ENCODE data around the gene PCDHGB1.
"Not testable (repeated sequence)": the region's sequence is repeated elsewhere in the genome, so short reads cannot be mapped to it uniquely, and the experiment has no call there.

The PCDHGB1 gene

DNA sequence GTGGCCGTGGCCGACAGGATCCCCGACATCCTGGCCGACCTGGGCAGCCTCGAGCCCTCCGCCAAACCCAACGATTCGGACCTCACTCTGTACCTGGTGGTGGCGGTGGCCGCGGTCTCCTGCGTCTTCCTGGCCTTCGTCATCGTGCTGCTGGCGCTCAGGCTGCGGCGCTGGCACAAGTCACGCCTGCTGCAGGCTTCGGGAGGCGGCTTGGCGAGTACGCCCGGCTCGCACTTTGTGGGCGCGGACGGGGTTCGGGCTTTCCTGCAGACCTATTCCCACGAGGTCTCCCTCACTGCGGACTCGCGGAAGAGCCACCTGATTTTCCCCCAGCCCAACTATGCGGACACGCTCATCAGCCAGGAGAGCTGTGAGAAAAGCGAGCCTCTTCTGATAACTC is 3.9 kb upstream of the PCDHGB1 start:
- DNase-seq: not testable (repeated sequence)

DNA sequence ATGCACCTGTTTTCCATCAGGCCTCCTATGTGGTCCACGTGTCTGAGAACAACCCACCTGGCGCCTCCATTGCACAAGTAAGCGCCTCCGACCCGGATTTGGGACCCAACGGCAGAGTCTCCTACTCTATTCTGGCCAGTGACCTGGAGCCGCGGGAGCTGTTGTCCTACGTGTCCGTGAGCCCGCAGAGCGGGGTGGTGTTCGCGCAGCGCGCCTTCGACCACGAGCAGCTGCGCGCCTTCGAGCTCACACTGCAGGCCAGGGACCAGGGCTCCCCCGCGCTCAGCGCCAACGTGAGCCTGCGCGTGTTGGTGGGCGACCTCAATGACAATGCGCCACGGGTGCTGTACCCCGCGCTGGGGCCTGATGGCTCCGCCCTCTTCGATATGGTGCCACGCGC is 1.7 kb downstream of the PCDHGB1 start:
- no peak for DNase-seq

DNA sequence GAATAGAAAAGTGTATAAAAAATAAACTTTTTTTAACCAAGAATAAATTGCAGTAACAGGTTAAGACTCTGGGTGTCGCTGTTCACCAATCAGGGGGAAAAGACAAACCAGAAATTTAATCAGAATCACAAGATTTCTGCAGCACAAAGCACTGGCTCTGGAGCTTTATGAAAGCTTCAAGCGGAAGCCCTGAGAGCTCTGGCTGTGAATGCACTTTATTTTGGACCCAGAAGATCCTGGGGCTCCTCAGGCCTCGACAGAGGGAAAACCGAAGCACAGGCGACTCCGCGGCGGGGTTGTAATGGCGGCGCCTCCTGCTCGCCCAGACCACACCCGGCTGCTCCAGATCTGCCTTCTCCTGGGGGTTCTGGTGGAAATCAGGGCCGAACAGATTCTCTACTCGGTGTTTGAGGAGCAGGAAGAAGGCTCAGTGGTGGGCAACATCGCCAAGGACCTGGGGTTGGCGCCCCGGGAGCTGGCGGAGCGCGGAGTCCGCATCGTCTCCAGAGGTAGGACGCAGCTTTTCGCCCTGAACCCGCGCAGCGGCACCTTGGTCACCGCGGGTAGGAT is 5.1 kb downstream of the PCDHGB1 start, which contains the start of gene PCDHGA4:
Gene PCDHGA4, plus strand, starts transcription at position 122 of the 570 bp plus-strand sequence. Its CDS starts 87 bp downstream, at position 209.
- DNase-seq: no peak

DNA sequence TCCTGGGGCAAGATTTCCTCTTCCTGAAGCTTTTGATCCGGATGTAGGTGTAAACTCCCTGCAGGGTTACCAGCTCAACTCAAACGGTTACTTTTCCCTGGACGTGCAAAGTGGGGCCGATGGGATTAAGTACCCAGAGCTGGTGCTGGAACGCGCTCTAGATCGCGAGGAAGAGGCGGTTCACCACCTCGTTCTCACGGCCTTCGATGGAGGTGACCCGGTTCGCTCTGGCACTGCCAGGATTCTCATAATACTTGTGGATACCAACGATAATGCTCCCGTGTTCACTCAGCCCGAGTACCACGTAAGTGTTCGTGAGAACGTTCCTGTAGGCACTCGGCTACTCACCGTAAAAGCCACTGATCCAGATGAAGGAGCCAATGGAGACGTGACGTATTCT is 5.7 kb downstream of the PCDHGB1 start:
- DNase-seq: no peak

DNA sequence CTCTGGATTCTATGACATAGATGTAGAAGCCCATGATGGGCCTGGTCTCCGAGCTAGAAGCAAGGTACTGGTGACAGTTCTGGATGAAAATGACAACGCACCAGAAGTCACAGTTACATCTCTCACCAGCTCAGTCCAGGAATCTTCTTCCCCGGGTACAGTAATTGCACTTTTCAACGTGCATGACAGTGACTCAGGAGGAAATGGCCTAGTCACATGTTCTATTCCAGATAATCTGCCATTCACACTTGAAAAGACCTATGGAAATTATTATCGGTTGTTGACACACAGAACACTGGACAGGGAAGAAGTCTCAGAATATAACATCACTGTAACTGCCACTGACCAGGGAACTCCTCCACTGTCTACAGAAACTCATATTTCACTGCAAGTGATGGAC is 6.2 kb downstream of the PCDHGB1 start:
- DNase-seq: no peak

DNA sequence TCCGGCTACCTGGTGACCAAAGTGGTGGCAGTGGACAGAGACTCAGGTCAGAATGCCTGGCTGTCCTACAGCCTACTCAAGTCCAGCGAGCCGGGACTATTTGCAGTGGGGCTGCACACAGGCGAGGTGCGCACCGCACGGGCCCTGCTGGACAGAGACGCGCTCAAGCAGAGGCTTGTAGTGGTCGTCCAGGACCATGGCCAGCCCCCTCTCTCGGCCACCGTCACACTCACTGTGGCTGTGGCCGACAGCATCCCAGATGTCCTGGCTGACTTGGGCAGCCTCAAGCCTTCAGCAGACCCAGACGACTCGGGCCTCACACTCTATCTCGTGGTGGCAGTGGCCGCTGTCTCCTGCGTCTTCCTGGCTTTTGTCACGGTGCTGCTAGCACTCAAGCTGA is 7.1 kb downstream of the PCDHGB1 start:
- no peak for DNase-seq

DNA sequence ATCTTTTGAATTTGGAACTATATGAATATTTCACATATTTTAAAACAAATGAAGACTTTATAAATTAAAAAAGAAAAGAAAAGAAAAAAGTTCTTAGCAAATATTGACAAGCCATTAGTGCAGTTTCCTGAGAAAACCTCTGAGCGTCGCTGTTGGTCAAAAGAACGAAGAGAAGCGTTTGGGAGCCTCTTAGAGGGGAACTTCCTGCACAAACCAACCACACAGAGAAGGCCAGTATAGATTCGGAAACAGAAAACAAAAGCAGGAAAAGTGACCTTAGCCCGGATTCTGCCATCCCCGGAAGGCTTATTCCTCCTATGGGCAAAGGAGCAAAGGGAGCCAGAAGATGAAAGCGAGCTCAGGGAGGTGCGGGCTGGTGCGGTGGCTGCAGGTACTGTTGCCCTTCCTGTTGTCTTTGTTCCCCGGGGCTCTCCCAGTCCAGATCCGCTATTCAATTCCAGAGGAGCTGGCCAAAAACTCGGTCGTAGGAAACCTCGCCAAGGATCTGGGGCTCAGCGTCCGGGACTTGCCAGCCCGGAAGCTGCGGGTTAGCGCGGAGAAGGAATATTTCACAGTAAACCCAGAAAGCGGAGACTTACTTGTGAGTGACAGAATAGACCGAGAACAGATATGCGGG is 10.0 kb downstream of the PCDHGB1 start, which contains the start of gene PCDHGB2:
Gene PCDHGB2, plus strand, starts transcription at position 205 of the 637 bp plus-strand sequence. Its CDS starts 142 bp downstream, at position 347.
- DNase-seq: no peak

DNA sequence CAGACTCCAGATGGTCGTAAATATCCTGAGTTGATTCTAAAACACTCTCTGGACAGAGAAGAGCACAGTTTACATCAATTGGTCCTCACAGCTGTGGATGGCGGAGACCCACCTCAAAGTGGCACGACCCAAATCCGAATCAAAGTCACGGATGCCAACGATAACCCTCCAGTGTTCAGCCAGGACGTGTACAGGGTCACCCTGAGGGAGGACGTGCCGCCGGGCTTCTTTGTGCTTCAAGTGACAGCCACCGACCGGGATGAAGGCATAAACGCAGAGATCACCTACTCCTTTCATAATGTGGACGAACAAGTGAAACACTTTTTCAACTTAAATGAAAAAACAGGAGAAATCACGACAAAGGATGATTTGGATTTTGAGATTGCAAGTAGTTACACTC is 10.8 kb downstream of the PCDHGB1 start:
- DNase-seq: no peak

DNA sequence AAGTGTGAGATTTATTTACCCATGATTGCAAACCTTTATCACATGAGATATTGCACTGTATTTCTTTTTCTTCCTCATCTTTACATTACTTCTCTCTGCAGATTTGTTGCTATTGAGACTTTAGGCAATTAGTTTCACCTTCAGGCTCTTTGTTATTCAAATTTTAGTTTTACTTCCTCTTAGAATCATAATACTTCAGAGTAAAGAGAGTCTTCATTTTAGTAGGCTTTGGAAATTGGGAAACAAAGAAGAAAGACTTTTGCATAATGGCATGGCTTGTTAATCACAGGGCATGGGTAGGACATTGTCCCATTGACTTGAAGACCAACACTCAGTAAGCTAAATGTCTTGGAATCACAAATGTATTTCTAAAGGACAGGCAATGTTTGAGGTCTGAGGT is 12.8 kb downstream of the PCDHGB1 start:
- no peak for DNase-seq

DNA sequence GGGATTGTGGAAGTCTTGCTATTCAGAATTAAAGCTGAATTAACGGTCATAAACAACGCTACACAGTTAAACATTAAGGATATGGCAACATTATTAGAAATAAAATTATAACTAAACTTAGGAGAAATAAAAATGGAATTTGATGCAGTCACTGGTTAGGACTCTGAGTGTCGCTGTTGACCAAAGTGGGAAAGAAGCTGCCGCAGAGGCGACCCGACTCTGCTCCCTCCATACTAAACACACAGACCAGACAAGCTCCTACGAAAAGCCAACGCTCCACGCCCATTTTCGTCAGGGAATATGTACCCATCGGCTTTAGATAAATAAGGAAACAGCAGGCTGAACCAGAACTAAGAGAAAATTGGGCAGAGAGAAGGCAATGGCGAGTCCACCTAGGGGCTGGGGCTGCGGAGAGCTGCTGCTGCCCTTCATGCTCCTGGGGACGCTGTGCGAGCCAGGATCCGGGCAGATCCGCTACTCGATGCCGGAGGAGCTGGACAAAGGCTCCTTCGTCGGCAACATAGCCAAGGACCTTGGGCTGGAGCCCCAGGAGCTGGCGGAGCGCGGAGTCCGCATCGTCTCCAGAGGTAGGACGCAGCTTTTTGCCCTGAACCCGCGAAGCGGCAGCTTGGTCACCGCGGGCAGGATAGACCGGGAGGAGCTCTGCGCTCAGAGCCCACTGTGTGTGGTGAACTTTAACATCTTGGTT is 14.2 kb downstream of the PCDHGB1 start, which contains the start of gene PCDHGA5:
Gene PCDHGA5, plus strand, starts transcription at position 211 of the 709 bp plus-strand sequence. Its CDS starts 169 bp downstream, at position 380.
- no peak for DNase-seq

DNA sequence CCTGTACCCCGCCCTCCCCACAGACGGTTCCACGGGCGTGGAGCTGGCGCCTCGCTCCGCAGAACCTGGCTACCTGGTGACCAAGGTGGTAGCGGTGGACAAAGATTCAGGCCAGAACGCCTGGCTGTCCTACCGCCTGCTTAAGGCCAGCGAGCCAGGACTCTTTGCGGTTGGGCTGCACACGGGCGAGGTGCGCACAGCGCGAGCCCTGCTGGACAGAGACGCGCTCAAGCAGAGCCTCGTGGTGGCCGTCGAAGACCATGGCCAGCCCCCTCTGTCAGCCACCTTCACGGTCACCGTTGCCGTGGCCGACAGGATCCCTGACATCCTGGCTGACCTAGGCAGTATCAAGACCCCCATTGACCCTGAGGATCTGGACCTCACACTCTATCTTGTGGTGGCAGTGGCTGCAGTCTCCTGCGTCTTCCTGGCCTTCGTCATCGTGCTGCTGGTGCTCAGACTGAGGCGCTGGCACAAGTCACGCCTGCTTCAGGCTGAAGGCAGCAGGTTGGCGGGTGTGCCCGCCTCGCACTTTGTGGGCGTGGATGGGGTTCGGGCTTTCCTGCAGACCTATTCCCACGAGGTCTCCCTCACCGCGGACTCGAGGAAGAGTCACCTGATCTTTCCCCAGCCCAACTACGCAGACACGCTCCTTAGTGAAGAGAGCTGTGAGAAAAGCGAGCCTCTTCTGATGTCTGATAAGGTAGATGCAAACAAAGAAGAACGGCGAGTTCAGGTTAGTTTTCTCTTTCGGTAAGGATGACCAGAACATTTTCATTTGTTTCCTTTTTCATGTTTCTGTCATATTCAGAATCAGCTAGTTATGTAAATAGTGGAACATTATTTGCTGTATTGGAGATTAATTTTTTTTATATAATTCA is 16.4 kb downstream of the PCDHGB1 start:
- no peak for DNase-seq

DNA sequence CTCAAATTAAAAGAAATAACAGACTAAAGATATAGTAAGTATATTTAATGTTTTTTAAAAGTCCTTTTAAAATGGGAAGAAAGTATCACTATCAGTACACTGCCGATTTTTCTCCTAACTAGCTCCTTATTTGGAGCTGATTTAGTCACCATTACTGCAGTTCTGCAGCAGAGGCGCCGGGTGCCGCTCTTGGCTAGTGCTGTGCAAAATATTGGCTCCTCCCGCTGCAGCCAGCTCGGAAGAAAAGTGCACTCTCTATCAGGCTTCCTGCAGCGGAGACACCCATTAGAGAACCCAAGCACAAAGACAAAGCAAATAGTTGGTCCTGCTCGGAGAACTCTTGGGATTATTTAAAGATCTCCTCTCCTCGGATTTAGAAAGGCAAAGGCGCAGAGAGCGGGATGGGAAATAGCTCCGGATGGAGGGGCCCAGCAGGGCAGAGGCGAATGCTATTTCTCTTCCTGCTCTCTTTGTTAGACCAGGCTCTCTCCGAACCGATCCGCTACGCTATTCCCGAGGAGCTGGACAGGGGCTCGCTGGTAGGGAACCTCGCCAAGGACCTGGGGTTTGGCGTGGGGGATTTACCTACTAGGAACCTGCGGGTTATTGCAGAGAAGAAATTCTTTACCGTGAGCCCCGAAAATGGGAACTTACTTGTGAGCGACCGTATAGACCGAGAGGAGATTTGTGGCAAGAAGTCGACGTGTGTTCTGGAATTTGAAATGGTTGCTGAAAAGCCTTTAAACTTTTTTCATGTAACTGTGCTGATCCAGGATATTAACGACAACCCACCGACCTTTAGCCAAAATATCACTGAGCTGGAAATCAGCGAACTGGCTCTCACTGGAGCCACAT is 20.3 kb downstream of the PCDHGB1 start, which contains the start of gene PCDHGB3:
Gene PCDHGB3, plus strand, starts transcription at position 249 of the 855 bp plus-strand sequence. Its CDS starts 153 bp downstream, at position 402.
- no peak for DNase-seq

DNA sequence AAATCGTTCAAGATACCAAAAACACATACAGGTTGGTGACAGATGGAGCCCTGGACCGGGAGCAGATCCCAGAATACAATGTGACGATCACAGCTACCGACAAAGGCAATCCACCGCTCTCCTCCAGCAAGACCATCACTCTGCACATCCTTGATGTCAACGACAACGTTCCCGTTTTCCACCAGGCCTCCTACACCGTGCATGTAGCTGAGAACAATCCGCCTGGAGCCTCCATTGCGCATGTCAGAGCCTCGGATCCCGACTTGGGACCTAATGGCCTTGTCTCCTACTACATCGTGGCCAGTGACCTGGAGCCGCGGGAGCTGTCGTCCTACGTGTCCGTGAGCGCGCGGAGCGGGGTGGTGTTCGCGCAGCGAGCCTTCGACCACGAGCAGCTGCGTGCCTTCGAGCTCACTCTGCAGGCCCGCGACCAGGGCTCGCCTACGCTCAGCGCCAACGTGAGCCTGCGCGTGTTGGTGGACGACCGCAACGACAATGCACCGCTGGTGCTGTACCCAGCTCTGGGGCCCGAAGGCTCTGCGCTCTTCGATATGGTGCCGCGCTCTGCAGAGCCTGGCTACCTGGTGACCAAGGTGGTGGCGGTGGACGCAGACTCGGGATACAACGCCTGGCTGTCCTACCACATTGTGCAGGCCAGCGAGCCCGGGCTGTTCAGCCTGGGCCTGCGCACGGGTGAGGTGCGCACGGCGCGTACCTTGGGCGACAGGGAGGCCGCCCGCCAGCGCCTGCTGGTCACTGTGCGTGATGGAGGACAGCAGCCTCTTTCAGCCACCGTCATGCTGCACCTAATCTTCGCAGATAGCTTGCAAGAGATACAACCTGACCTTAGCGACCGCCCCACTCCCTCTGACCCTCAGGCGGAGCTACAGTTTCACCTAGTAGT is 21.9 kb downstream of the PCDHGB1 start:
- no peak for DNase-seq

DNA sequence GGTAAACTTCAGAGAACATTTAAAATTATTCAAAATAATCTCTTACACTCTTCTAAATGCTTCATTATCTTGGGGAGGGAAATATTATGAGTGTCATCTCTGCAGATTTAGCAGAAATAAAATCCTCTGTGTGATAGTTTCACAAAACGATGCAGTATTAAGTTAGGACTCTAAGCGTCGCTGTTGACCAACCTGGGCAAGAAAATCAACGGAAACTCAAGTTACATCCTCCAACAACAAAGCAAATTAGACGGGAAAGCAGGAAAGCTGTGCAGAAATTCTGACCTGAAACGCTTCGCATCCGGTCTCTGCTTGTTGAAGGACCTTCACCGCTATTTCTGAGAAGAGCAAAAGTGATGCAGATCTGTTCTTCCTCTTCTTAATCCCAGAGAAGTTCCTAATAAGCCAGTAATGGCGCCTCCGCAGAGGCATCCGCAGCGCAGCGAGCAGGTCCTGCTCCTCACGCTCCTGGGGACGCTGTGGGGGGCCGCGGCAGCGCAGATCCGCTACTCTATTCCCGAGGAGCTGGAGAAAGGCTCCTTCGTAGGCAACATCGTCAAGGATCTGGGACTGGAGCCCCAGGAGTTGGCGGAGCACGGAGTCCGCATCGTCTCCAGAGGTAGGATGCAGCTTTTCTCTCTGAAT is 23.9 kb downstream of the PCDHGB1 start, which contains the start of gene PCDHGA6:
Gene PCDHGA6, plus strand, starts transcription at position 219 of the 645 bp plus-strand sequence. Its CDS starts 193 bp downstream, at position 412.
- DNase-seq: no peak

DNA sequence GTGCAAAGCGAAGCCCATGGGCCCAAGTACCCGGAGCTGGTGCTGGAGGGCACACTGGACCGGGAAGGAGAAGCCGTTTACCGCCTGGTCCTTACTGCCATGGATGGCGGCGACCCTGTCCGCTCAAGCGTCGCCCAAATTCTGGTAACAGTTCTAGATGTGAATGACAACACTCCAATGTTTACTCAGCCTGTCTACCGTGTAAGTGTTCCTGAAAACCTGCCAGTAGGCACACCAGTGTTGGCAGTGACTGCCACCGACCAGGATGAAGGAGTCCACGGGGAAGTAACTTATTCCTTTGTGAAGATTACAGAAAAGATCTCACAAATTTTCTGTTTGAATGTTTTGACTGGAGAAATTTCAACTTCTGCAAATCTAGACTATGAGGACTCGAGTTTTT is 24.7 kb downstream of the PCDHGB1 start:
- DNase-seq: no peak

DNA sequence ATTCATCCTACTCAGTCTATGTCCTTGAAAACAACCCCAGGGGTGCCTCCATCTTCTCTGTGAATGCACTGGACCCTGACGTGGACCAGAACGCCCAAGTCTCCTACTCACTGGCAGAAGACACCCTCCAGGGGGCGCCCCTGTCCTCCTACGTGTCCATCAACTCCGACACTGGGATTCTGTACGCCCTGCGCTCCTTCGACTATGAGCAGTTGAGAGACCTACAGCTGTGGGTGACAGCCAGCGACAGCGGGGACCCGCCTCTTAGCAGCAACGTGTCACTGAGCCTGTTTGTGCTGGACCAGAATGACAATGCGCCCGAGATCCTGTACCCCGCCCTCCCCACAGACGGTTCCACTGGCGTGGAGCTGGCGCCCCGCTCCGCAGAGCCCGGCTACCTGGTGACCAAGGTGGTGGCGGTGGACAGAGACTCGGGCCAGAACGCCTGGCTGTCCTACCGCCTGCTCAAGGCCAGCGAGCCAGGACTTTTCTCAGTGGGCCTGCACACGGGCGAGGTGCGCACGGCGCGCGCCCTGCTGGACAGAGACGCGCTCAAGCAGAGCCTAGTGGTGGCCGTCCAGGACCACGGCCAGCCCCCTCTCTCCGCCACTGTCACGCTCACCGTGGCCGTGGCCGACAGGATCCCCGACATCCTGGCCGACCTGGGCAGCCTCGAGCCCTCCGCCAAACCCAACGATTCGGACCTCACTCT is 25.7 kb downstream of the PCDHGB1 start:
- DNase-seq: not testable (repeated sequence)

DNA sequence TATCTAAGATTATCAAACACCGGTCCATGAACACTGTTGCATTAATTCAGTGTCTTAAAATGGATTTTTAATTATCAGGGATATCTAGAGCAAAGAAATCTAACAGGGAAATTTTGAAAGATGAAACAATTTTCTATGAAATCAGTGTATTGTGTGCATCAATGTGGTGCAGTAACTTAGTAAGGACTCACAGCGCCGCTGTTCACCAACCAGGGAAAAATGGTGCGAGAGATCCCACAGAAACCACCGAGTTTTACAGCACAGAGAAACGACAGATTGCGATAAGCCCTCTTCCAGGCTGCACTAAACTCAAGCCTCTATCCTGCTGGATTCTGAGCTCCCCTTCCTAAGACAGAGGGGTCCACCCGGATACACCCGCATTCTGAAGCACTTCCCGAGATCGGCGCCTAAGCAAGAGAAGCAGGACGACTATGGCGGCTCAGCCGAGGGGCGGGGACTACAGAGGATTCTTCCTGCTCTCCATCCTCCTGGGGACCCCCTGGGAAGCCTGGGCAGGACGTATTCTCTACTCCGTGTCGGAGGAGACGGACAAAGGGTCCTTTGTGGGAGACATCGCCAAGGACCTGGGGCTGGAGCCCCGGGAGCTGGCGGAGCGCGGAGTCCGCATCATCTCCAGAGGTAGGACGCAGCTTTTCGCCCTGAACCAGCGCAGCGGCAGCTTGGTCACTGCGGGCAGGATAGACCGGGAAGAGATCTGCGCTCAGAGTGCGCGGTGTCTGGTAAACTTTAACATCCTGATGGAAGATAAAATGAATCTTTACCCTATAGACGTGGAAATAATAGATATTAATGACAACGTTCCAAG is 32.8 kb downstream of the PCDHGB1 start, which contains the start of gene PCDHGA7:
Gene PCDHGA7, plus strand, starts transcription at position 274 of the 826 bp plus-strand sequence. Its CDS starts 158 bp downstream, at position 432.
- DNase-seq: no peak

DNA sequence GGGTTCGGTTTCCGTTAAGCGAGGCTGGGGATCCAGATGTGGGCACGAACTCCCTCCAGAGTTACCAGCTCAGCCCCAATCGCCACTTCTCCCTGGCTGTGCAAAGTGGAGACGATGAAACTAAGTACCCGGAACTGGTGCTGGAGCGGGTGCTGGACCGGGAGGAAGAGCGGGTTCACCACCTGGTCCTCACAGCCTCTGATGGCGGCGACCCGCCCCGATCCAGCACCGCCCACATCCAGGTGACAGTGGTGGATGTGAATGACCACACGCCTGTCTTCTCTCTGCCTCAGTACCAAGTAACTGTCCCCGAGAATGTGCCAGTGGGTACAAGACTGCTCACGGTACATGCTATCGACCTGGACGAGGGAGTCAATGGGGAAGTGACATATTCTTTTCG is 33.4 kb downstream of the PCDHGB1 start:
- no peak for DNase-seq

All from activated CD8-positive, alpha-beta memory T cell treated with anti-CD3 and anti-CD28 coated beads, Interleukin-2, amount 50 U/mL, for 4 hours (primary cell).